HG03095 (cell line): ENCODE data around the gene FOXL2.
"Not testable (repeated sequence)": the region's sequence is repeated elsewhere in the genome, so short reads cannot be mapped to it uniquely, and the experiment has no call there.

ENCODE experiments used
- ATAC-seq: cut with Tn5 transposase; IDR thresholded peaks from one replicate; pipeline ENCODE4 v1.9.1; 2021; ENCODE audit warnings: moderate library complexity; ENCODE audit not compliant: unreplicated experiment

The FOXL2 gene

DNA sequence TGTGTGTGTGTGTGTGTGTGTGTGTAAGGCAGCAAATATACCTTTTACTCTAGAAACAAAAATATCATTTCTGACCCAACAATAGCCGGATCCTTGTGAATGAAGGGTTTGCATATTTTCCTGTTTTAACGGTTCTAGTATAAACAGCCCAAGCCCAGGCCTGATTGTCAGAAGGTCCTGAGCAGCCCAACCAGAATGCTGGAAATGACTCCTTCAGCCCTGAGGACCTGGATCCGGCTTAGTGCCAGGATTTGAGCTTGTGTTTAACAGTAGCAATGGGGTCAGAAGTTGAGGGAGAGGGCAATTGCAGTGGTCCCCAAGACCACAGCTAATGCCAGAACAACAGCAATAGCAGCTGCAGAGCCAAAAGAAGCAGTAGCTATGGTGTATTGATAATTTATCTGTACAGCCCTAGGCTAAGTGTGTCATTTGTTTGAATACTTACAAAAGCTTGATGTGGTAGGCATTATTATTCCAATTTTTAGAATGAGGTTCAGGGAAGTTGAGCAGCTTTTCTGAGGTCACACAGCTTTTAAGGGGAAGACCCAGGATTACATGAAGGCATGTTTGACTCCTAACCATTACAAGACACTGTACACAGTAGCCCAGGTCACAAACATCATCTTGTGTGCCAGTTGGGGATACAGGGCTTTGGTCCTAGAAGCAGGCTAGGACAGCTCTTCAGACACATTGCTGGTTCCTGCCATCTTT, 12.8 kb downstream of the FOXL2 start:
- ATAC-seq: no peak

DNA sequence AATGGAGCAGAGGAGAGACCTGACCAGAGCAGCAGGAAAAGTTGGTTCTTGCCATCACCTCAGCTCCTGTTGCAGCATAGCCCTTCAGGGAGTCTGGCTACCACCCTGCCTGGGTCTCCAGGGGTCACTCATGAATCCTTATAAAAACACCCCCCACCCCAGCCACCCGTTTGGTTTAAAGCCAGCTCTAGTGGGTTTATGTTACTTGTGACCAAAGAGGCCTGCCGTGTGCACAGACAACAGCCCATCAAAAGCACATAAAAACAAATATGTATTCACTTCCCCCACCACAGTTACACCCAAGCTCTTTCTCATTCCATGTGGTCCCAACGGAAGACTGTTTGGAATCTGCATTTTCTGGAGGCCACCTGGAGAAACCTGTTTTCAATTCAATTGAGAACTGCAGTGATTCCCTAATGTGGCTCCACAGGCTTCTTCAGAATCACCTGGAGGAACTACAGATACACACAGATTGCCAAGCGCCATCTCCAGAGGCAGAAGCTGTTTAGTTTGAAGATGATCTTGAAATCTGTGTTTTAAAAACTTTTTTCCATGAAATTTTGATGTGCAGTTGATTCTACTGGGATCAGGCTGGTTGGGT, 13.8 kb downstream of the FOXL2 start:
- no peak for ATAC-seq

DNA sequence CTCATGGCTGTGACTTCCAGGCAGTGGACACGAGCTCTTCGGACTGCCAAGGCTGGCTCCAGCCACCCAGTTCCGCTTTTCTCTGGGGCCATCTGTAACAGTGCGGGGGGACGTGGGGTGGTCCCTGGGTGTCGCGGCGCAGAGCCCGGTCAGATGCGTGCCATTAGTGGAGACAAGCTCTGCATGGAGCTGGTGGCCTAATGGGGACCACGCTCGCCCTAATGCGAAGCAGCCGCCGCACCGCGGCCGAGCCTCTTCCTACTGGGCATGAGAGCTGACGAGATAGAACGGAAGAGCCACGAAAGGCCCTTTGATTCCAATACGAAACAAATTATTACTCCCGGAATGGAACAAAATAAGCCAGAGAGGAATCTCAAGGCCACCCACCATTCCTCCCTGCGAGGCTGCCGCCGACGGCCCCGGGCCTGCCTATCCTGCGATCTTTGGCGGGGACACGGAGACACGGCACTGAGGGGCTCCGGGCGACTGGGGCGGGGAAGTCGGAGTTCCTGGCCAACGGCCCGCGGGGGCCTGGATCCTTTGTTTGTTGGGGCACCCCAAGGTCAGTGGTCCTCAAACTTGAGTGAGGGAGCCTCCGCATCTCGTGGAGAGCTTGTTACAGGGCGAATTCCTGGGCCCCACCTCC, 18.1 kb downstream of the FOXL2 start:
- no peak for ATAC-seq

DNA sequence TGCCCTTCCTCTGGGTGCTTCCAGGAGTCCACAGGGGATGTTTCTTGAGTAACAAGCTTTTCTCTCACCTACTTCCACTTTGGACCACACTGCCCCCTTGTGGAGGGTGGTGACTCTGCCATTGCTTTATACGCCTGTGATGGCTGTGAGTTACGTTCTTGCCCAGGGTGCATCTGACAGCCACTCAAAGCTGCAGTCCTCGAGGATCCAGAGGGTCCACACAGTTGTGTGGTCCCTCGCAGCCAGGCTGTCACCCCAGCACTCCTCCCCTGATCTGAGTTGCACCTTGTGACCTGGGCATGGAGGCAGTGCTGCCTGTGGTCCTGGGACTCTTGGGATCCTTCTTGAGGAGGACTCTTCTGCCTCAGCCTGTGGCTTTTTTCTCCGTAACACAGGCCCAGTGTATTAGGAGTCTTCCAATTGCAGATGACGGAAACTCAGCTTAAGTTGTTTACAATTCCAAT, 23.4 kb downstream of the FOXL2 start:
- ATAC-seq: peak; percentile 80

DNA sequence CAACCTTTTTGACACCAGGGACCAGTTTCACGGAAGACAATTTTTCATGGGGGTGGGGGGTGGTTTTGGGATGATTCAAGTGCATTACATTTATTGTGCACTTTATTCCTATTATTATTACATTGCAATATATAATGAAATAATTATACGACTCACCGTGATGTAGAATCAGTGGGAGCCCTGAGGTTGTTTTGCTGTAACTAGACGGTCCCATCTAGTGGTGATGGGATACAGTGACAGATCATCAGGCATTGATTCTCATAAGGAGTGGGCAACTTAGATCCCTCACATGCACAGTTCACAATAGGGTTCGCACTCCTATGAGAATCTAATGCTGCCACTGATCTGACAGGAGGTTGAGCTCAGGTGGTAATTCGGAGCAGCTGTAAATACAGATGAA, 24.5 kb downstream of the FOXL2 start:
- not testable (repeated sequence) for ATAC-seq

DNA sequence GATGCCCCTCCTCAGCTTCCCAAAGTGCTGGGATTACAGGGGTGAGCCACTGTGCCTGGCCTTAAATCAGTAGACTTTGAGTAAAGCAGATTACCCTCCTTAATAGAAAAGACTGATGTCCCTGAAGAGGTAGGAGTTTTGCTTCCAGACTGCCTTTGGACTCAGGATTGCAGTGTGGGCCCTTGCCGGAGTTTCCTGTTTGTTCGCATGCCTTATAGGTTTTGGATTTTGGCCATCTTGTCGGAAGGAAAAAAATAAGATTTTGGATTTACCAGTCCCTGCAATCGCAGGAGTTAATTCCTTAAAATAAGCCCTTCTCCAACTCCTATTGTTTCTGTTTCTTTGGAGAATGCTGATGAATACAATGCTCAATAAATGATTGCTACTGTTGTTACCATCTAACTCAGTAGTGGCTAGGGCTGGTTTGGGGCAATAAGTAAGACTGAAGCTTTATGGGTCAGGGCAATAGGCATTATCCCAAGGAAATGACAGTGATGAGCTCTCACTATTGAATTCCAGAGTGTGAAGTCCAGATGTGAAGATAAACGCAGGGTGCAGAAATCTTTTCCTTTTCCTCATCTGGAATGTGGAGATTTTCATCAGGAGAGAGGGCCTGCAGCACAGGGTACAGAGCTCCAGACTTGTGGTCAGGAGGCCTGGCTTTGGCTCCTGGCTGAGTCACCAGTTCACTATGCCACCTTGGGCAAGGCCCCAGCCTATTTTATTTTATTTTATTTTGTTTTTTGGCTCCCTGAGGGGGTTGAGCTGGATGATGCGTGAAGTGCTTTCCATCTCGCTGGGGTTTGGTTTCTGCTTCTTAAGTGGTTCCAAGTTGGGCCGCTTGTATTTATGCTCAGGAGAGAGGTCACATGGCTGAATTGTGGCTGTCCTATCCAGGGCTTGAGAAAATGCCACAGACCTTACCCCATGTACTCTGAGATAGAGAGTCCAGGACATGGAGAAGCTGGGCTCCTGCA, 25.3 kb downstream of the FOXL2 start:
- no peak for ATAC-seq

DNA sequence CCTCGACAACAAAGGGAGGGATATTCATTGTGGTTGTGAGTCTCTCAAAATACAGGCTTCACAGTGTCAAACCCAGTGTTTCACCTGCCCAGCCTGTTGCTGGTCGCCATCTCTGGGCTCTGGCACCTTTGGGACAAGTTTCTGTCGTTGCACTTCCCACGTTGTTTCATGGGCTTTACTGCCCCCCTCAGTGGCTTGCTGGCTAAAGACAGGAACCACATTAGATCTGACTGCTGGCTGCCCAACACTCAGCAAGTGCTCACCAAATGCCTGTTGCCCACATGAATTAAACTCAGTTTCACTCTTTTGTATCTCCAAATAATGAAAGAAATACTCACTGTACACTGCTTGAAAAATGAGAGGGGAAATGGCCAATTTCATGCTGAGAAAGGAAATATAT, 27.6 kb downstream of the FOXL2 start:
- ATAC-seq: no peak

DNA sequence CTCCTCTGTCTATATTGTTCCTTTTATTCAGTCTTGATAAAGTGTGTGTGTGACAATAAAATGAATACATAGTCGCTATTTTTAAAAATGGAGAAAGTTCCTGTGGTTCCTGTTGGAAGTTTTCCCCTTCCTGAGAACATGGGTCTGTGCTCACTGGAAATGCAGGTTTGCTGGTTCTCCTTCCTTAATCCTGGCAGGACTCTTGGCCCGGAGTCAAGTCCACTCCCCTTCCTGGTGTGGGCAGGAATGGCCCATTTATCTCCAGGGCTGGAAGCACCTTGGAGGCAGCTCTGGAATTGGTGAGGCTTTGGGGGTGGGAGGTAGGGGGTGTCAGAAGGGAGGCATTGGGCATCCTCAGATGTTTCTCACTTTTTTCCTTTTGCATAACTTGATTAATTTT, 30.1 kb downstream of the FOXL2 start:
- ATAC-seq: no peak

DNA sequence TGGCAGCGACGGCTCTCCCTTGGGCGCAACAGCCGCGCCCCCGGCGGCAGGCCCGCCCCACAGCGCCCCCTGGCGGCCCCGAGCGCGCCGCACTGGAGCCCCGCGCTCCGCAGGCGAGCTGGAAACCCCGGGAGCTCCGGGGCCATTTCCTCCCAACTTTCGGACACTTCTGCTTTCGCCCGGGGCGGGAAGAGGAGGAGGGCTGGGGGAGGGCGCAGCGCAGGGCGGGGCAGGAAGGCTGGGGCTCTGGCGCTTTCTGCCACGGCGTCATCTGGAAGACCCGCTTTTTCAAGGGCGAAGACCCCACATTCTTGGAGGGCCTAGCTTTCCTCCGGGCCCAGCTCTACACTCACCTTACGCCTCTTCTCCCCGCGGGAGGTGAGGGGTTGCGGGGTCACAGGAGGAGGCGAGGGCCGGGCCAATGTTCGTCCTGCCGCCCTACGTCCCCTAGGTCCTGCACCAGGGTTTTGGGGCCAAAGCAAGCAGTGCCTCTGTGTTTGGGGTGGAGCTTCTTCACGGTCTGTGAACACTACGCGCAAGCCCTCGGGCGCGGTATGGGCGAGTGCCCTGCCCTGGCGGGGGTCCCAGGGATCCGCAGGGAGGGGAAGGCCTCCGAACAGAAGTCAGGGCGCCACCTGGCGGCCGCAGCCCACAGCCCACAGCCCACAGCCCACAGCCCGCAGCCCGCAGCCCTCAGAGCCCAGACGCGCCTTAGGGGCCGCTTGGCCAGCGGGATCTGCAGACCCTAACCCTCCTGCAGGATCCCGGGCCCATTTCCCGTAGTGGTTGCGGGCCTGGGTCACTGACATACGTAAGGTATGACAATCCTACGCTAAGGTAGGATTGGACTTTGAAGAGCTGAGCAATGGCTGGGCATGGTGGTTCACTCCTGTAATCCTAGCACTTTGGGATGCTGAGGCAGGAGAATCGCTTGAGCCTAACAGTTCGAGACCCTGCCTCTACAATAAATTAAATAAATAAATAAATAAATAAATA, 31.1 kb downstream of the FOXL2 start:
- ATAC-seq: peak; percentile 81

DNA sequence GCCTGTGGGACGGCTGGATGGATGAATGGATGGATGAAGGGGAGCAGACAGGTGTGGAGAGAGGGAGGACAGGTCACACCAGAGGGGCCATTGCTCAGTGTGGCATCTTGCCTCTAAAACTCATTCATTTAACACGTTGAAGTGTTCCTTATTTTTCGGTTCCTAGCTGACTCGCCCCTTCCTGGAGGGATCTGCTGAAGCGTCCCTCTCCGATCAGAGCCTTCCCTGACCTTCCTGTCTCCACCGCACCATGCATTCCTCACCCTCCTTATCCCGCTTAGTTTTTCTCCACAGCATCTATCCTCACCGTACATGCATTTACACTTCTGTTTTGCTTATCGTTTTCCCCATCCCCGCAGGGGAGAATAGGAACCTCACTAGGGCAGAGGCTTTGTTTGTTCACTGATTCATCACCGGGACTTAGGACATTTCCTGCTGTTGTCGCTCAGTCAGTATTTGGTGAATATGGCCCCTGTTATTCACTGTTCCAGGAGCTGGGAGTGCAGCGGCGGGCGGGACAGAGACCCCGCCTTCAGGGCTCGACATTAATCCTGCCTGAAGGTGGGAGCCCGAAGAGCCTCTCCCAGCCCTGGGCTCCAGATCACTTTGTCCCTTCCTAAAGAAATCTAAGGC, 32.0 kb downstream of the FOXL2 start:
- ATAC-seq: no peak

DNA sequence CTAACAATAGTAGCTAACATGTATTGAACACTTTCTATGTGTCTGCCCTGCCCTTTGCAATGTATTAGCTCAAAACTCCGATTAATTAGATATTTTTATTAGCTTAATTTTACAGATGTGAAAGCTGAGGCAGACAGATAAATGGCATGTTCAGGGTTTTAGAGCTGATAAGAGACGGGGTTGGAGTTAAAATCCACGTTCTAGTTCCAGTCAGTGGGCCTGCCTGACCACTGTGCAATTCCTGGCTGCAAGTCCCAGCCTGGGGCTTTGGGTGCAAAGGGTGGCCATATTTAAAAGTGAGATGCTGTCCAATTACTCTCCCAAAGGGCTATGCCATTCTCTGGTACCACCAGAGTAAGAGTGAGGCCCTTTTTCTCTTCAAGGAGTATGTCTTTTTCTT, 33.2 kb downstream of the FOXL2 start:
- no peak for ATAC-seq

DNA sequence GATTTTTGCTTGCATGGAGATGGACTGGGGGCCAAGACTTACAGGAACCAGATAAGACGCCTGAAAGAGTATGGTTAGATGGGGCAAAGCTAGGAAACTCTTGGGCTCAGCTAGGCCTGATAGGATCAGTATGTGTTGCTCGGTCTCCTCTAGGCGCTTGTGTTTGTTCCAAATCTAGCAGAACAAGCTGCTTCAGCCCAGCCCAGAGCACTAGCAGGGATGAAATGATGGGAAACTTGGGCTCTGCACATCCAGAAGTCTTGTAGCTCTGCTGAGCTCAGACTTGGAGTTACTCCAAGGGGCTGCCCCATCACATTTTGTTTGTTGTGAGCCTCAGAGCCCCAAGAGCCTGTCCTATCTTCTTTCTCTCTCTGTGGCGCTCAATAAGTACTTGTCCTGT, 34.7 kb downstream of the FOXL2 start:
- ATAC-seq: no peak

DNA sequence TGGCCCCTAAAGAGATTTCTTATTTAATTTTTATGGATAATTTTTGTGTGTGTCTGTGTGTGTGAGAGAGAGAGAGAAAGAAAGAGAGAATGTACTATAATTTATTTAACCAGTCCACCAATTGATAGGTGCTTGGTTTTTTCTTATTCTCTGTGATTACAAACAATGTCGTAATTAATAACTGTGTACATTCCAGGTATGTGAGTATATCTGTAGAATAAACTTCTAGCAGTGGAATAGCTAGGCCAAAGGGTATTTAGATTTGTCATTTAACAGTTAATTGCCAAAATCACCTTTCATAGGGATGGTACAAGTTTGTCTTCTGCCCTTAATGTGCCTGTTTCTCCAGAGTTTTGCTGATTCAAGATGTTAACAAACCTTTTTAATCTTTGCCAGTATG, 35.3 kb downstream of the FOXL2 start:
- no peak for ATAC-seq

DNA sequence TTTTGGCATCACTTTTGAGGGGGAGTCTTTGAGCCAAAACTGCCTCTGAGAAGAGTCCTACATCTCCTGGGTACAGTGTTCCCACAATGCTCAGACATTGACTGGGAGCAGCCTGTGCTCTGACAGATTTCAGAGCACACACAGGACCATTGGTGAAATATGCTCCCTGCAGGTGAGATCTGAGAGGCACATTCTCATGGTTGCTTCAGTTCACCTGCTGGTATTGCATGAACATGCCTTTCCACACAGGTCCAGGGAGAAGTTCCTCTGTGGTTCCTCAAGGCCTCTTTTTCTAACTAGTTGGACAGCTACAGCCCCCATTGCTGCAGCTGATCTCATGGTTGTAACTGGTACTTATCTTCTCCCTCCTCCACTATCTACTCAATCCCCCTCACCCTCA, 37.0 kb downstream of the FOXL2 start:
- ATAC-seq: no peak

DNA sequence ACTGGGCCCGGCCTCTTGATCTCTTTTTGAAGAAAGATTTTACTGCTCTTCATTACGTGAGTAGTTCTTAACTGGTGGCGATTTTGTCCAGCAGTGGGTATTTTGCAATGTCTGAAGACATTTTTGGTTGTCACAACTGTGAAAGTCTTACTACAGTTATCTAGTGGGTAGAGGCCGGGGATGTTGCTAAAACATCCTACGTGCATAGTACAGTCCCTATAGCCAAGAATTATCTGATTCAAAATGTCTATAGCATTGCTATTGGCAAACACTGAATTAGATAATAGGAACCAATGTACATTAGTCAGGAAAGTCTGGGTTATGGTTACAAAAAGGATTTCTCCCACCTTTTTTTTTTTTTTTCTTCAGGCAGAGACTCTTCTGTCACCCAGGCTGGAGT, 38.1 kb downstream of the FOXL2 start:
- ATAC-seq: no peak

DNA sequence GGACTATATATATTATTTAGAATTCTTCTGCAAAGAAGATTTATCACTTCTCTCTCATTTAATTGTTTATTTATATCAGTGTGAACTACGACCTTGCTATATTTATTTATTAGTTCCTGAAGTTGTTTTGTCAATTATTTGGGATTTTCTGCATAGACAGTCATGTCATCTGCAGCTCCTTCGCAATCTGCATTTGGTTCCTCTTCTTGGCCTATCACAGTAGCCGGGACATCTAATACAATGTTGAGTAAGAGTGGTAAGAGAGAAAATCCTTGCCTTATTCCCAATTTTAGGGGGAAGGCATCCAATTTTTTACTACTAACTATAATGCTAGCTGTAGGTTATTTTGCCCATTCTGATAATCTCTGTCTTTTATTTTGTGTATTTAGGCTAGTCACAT, 39.4 kb downstream of the FOXL2 start:
- no peak for ATAC-seq

DNA sequence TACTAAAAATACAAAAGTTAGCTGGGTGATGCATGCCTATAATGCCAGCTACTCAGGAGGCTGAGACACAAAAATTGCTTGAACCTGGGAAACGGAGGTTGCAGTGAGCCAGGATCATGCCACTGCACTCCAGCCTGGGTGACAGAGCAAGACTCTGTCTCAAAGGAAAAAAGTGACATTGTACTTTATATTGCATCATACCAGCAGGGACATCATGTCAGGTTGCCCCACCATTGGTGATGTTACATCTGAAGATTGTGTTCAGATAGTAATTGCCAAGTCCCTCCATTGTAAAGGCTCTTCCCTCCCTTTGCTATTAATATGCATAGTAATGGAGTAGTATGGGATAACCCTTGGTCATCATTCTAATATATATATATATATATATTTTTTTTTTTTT, 44.8 kb downstream of the FOXL2 start:
- ATAC-seq: no peak

DNA sequence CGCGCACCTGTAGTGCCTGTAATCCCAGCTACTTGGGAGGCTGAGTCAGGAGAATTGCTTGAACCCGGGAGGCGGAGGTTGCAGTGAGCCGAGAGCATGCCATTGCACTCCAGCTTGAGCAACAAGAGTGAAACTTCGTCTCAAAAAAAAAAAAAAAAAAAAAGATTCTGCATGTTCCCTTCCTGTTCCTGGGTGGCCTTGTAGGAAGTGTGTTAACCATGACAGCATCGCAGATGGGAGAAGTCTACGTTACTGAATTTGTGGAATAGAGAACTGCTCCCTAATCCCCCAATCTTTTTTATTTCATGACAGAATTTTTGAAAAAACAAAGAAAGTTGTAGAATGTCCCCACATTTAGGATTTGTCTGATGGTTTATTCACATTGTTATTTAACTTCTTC, 45.4 kb downstream of the FOXL2 start:
- ATAC-seq: no peak

DNA sequence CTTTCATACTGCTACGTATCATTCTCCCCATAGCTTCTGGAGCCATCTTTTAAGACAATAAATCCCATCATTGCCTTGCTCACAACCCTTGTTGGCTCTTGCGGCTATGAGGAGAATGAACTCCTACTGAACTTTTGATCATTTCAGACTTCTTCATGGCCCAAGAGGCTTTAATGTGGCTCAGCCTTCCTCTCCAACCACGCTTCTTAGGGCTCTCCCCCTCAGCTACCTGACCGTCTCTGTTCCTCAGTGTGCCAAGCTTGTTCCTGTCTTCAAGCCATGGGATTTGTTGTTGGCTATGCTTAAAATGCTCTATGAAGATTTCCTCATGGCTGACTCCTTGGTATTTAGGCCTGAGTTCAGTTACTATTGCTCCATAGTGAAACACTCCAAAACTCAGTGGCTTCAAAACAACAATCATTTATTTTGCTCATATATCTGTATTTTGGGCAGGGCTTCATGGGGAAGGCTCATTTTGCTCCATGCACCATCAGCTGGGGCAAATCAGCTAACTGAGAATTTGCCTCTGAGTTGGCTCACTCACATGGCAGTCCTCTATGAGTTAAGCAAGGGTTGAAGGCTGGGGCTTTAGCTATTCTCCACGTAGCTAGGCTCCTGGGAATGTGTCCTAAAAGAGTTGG, 47.5 kb downstream of the FOXL2 start:
- no peak for ATAC-seq
